H9 (cell line): ENCODE results near the gene DNAJC11. TPM values are rescaled to one million over a fixed set of nuclear protein-coding genes. Genes with fewer than 3 reads are reported as not detected.

Source experiments
- DNase-seq: peaks from one replicate; pipeline ENCODE4 v3.0.0-alpha.2; 2017
- H2AFZ ChIP-seq: one replicate; pipeline ENCODE4 v1.6.1; 2013; ENCODE audit warnings: mild to moderate bottlenecking, low read length, control low read depth, moderate library complexity
- H2AK5ac ChIP-seq: 2 replicates; pipeline ENCODE4 v1.6.1; 2013; ENCODE audit warnings: low read length, control low read depth, mixed read lengths; ENCODE audit not compliant: insufficient read length
- H2BK120ac ChIP-seq: one replicate; pipeline ENCODE4 v1.6.1; 2013; ENCODE audit warnings: low read depth, mild to moderate bottlenecking, low read length, control low read depth, inconsistent platforms; ENCODE audit not compliant: poor library complexity, severe bottlenecking
- H2BK12ac ChIP-seq: 2 replicates; pipeline ENCODE4 v1.6.1; 2013; ENCODE audit warnings: low read length, control low read depth, mixed read lengths, low read depth; ENCODE audit not compliant: insufficient read length
- H2BK15ac ChIP-seq: 2 replicates; pipeline ENCODE4 v1.6.1; 2013; ENCODE audit warnings: low read depth, low read length, control low read depth
- H2BK20ac ChIP-seq: one replicate; pipeline ENCODE4 v1.6.1; 2013; ENCODE audit warnings: low read depth, mild to moderate bottlenecking, low read length, control low read depth, inconsistent platforms; ENCODE audit not compliant: poor library complexity, severe bottlenecking
- H2BK5ac ChIP-seq: 2 replicates; pipeline ENCODE4 v1.6.1; 2013; ENCODE audit warnings: low read length, control low read depth, mixed read lengths; ENCODE audit not compliant: insufficient read length
- H3K14ac ChIP-seq: 2 replicates; pipeline ENCODE4 v1.6.1; 2013; ENCODE audit warnings: low read length, control low read depth; ENCODE audit not compliant: insufficient read depth
- H3K18ac ChIP-seq: 2 replicates; pipeline ENCODE4 v1.6.1; 2013; ENCODE audit warnings: low read depth, mild to moderate bottlenecking, mixed read lengths, low read length, control low read depth; ENCODE audit not compliant: insufficient read length
- H3K23ac ChIP-seq: 2 replicates; pipeline ENCODE4 v1.6.1; 2013; ENCODE audit warnings: low read length, control low read depth, mixed read lengths, low read depth; ENCODE audit not compliant: insufficient read length
- H3K23me2 ChIP-seq: 2 replicates; pipeline ENCODE4 v1.6.1; 2013; ENCODE audit warnings: low read depth, mild to moderate bottlenecking, mixed read lengths, low read length, control low read depth; ENCODE audit not compliant: insufficient read length, poor library complexity, severe bottlenecking
- H3K27ac ChIP-seq: 2 replicates; pipeline ENCODE4 v1.5.1; 2013; ENCODE audit warnings: low read length, control low read depth, mixed read lengths, low read depth; ENCODE audit not compliant: insufficient read length
- H3K27me3 ChIP-seq: 2 replicates; pipeline ENCODE4 v1.6.1; 2013; ENCODE audit warnings: low read length, control low read depth, inconsistent platforms; ENCODE audit not compliant: insufficient read depth
- H3K4ac ChIP-seq: 2 replicates; pipeline ENCODE4 v1.6.1; 2013; ENCODE audit warnings: low read depth, mild to moderate bottlenecking, control low read depth, inconsistent platforms, low read length, moderate library complexity
- H3K4me1 ChIP-seq: 2 replicates; pipeline ENCODE4 v1.6.1; 2013; ENCODE audit warnings: low read length, control low read depth, inconsistent platforms; ENCODE audit not compliant: insufficient read depth
- H3K4me2 ChIP-seq: 2 replicates; pipeline ENCODE4 v1.6.1; 2013; ENCODE audit warnings: low read length, control low read depth, mixed read lengths; ENCODE audit not compliant: insufficient read length, insufficient read depth
- H3K56ac ChIP-seq: 2 replicates; pipeline ENCODE4 v1.6.1; 2013; ENCODE audit warnings: low read depth, mild to moderate bottlenecking, mixed read lengths, low read length, control low read depth; ENCODE audit not compliant: insufficient read length
- H3K79me1 ChIP-seq: 2 replicates; pipeline ENCODE4 v1.6.1; 2013; ENCODE audit warnings: low read depth, mild to moderate bottlenecking, moderate library complexity, low read length, control low read depth, inconsistent platforms; ENCODE audit not compliant: insufficient read depth, poor library complexity, severe bottlenecking
- H3K79me2 ChIP-seq: 2 replicates; pipeline ENCODE4 v1.6.1; 2013; ENCODE audit warnings: low read length, control low read depth, inconsistent platforms; ENCODE audit not compliant: insufficient read depth
- H3K9ac ChIP-seq: 2 replicates; pipeline ENCODE4 v1.6.1; 2013; ENCODE audit warnings: low read length, control low read depth, mixed read lengths; ENCODE audit not compliant: insufficient read length; ENCODE audit errors: extremely low read depth
- H3K9me3 ChIP-seq: one replicate; pipeline ENCODE4 v1.6.1; 2013; ENCODE audit warnings: low read depth, low read length, inconsistent platforms; ENCODE audit not compliant: control insufficient read depth
- H3T11ph ChIP-seq: one replicate; pipeline ENCODE4 v1.6.1; 2013; ENCODE audit warnings: mild to moderate bottlenecking, low read length, control low read depth, inconsistent platforms
- H4K20me1 ChIP-seq: one replicate; pipeline ENCODE4 v1.6.1; 2013; ENCODE audit not compliant: control insufficient read depth, insufficient read length, insufficient read depth
- H4K5ac ChIP-seq: 2 replicates; pipeline ENCODE4 v1.6.1; 2013; ENCODE audit warnings: low read depth, mild to moderate bottlenecking, mixed read lengths, low read length, control low read depth; ENCODE audit not compliant: insufficient read length
- H4K8ac ChIP-seq: replicated peaks from 2 replicates; pipeline ENCODE4 v1.6.1; 2013; ENCODE audit warnings: low read length, control low read depth, mixed read lengths, low read depth; ENCODE audit not compliant: insufficient read length
- H4K91ac ChIP-seq: 2 replicates; pipeline ENCODE4 v1.6.1; 2013; ENCODE audit warnings: low read depth, mild to moderate bottlenecking, moderate library complexity, mixed read lengths, low read length, control low read depth; ENCODE audit not compliant: insufficient read length
- H3K27ac Mint-ChIP-seq, 3 experiments: 2 replicates in 2 of 3; 3 replicates in 1 of 3; pipeline ENCODE4 v1.8.0; 2020 to 2021; ENCODE audit warnings: mixed read lengths in 3 of 3, mild to moderate bottlenecking in 1 of 3, moderate library complexity in 1 of 3
- H3K27me3 Mint-ChIP-seq: 2 replicates; pipeline ENCODE4 v1.8.0; 2021; ENCODE audit warnings: low read depth, mild to moderate bottlenecking, moderate library complexity, mixed read lengths
- H3K36me3 Mint-ChIP-seq, 3 experiments: 2 replicates in 2 of 3; 3 replicates in 1 of 3; pipeline ENCODE4 v1.8.0; 2020 to 2021; ENCODE audit warnings: low read depth in 3 of 3, mixed read lengths in 3 of 3; ENCODE audit not compliant: insufficient read depth in 1 of 3
- H3K4me1 Mint-ChIP-seq, 2 experiments: 2 replicates each; pipeline ENCODE4 v1.8.0; 2020; ENCODE audit warnings: mixed read lengths in 2 of 2
- H3K4me3 Mint-ChIP-seq, 2 experiments: 2 replicates in 1 of 2; 3 replicates in 1 of 2; pipeline ENCODE4 v1.8.0; 2020 to 2021; ENCODE audit warnings: mild to moderate bottlenecking in 2 of 2, mixed read lengths in 2 of 2, moderate library complexity in 1 of 2
- H3K9me3 Mint-ChIP-seq, 2 experiments: 2 replicates in 1 of 2; 3 replicates in 1 of 2; pipeline ENCODE4 v1.8.0; 2020; ENCODE audit warnings: mild to moderate bottlenecking in 2 of 2, mixed read lengths in 2 of 2, moderate library complexity in 1 of 2
- CTCF ChIP-seq: fragments of 200-600 bp; sonication (generic); conservative IDR thresholded peaks from 3 replicates; pipeline ENCODE4 v1.8.0; 2021; ENCODE audit warnings: antibody characterized with exemption, mild to moderate bottlenecking
- WGBS: extraction: QIAGEN DNeasy Blood & Tissue Kit; methylation state at CpG from one replicate; pipeline ENCODE4 v1.1.7; 2013; ENCODE audit warnings: missing lambda C conversion rate, low lambda C conversion rate, mixed read lengths; ENCODE audit not compliant: insufficient read length; ENCODE audit errors: extremely low coverage; 5-methylcytosine and 5-hydroxymethylcytosine counted together
- total RNA-seq: library from RNA; stranded (reverse); gene quantifications from 2 replicates; pipeline ENCODE4 v1.2.1, GENCODE V29; 2021

The DNAJC11 gene
- total RNA-seq, 1 experiment from 2014 or later = 88.5 TPM

- no peak for DNase-seq
- no peaks in the 10 kb centered on the region for H3K27me3 ChIP-seq
- Mint-ChIP-seq H3K36me3 (peaks cover 21 to 32% (median 30%) of the 10 kb centered on the region in 3 experiments; a peak in 6 of 7 replicates), H3K4me1 (no peaks in the 10 kb centered on the region), H3K9me3 (no peaks in the 10 kb centered on the region), H3K4me3 (no peak overlapping the region), H3K27ac (no peak overlapping the region), H3K27me3 (no peaks in the 10 kb centered on the region)
- no peak overlapping the region for H3K27ac ChIP-seq
- H3K56ac ChIP-seq = no peak overlapping the region
- H3T11ph ChIP-seq = no peak overlapping the region
- no peak overlapping the region for H3K4me2 ChIP-seq
- no peak overlapping the region for H3K18ac ChIP-seq
- H4K5ac ChIP-seq = no peak overlapping the region
- no peak overlapping the region for H2BK12ac ChIP-seq
- no peaks in the 10 kb centered on the region for H3K79me2 ChIP-seq
- no peak overlapping the region for H4K8ac ChIP-seq
- H2AFZ ChIP-seq = no peak overlapping the region
- H2BK15ac ChIP-seq = no peak overlapping the region
- H3K23me2 ChIP-seq = no peaks in the 10 kb centered on the region
- H2BK120ac ChIP-seq = no peak overlapping the region
- H3K79me1 ChIP-seq = peaks cover under 1% of the 10 kb centered on the region
- H3K9me3 ChIP-seq = no peaks in the 10 kb centered on the region
- H3K23ac ChIP-seq = no peak overlapping the region
- no peaks in the 10 kb centered on the region for H3K4me1 ChIP-seq
- H3K4ac ChIP-seq = no peak overlapping the region
- H4K91ac ChIP-seq = no peak overlapping the region
- no peaks in the 10 kb centered on the region for H4K20me1 ChIP-seq
- no peak overlapping the region for H3K14ac ChIP-seq
- H3K9ac ChIP-seq = no peak overlapping the region
- H2BK5ac ChIP-seq = no peak overlapping the region
- H2AK5ac ChIP-seq = no peak overlapping the region
- TF ChIP-seq CTCF = no peak
- no CpG with 5 or more reads among the region's 5 CpGs for WGBS
- no peak overlapping the region for H2BK20ac ChIP-seq
Observed at GRCh38 chr1:6658359-6659060, 43.1 kb downstream of the DNAJC11 start.
